OCI-LY7 (cell line): ENCODE measurements around the gene EEF1A1. TPM values are rescaled to one million over a fixed set of nuclear protein-coding genes. Genes with fewer than 3 reads are reported as not detected.

Experiments used
- BruUV-seq: library from RNA; stranded (reverse); fragments of 400-500 nt; replicated peaks from 2 replicates; lab custom pipeline; 2021; lab: Mats Ljungman, UMichigan
- CTCF ChIA-PET: fragments of 300-600 bp; sonication (Branson Sonifier 250); formaldehyde crosslinking; loops from one replicate; lab custom pipeline; 2022; ENCODE audit warnings: antibody characterized with exemption; ENCODE audit not compliant: unreplicated experiment; lab: Charles Lee
- POLR2A ChIA-PET: fragments of 300-600 bp; sonication (Branson Sonifier 250); formaldehyde crosslinking; loops from one replicate; lab custom pipeline; 2022; ENCODE audit warnings: antibody characterized with exemption; lab: Charles Lee
- DNase-seq: peaks from one replicate; pipeline ENCODE4 v3.0.0-alpha.2; 2015; ENCODE audit warnings: low spot score
- H2AFZ ChIP-seq: fragments of 200-600 bp; sonication (generic), shearing (Covaris generic); 2 replicates; pipeline ENCODE4 v1.6.1; 2014; ENCODE audit warnings: mild to moderate bottlenecking, antibody characterized with exemption, low read length, moderate library complexity
- H3K27ac ChIP-seq: fragments of 200-600 bp; sonication (generic); 2 replicates; pipeline ENCODE4 v1.5.1; 2014; ENCODE audit warnings: mixed run types, low read depth, mild to moderate bottlenecking, moderate library complexity, low read length, inconsistent platforms; ENCODE audit not compliant: poor library complexity, severe bottlenecking
- H3K36me3 ChIP-seq: fragments of 200-600 bp; sonication (generic); 2 replicates; pipeline ENCODE4 v1.6.1; 2014; ENCODE audit warnings: mild to moderate bottlenecking, antibody characterized with exemption, low read length, moderate library complexity, mixed read lengths; ENCODE audit not compliant: insufficient read depth
- H3K4me1 ChIP-seq: fragments of 200-600 bp; sonication (generic); 2 replicates; pipeline ENCODE4 v1.5.1; 2014; ENCODE audit warnings: mild to moderate bottlenecking, low read length; ENCODE audit not compliant: insufficient read depth, poor library complexity, severe bottlenecking
- H3K4me2 ChIP-seq: fragments of 200-600 bp; sonication (generic); 2 replicates; pipeline ENCODE4 v1.6.1; 2014; ENCODE audit warnings: mild to moderate bottlenecking, low read length
- H3K4me3 ChIP-seq: fragments of 200-600 bp; sonication (generic); 2 replicates; pipeline ENCODE4 v1.5.1; 2014; ENCODE audit warnings: mild to moderate bottlenecking, low read depth, low read length; ENCODE audit not compliant: poor library complexity, severe bottlenecking
- H3K79me2 ChIP-seq: fragments of 200-600 bp; sonication (generic); 2 replicates; pipeline ENCODE4 v1.6.1; 2016; ENCODE audit warnings: low read depth, mild to moderate bottlenecking, low read length, moderate library complexity, mixed read lengths; ENCODE audit not compliant: insufficient read depth
- H3K9me2 ChIP-seq: fragments of 200-600 bp; sonication (generic); 2 replicates; pipeline ENCODE4 v1.6.1; 2016; ENCODE audit warnings: mild to moderate bottlenecking, low read length, mixed read lengths; ENCODE audit not compliant: insufficient read depth
- H3K9me3 ChIP-seq: fragments of 200-600 bp; sonication (generic); 2 replicates; pipeline ENCODE4 v1.6.1; 2014; ENCODE audit warnings: mild to moderate bottlenecking, mixed run types, low read length, mixed read lengths
- H4K20me1 ChIP-seq: fragments of 200-600 bp; sonication (generic); 2 replicates; pipeline ENCODE4 v1.6.1; 2014; ENCODE audit warnings: mild to moderate bottlenecking, antibody characterized with exemption, low read length, moderate library complexity, mixed read lengths; ENCODE audit not compliant: insufficient read depth
- EZH2phosphoT487 ChIP-seq: fragments of 200-600 bp; sonication (generic); IDR thresholded peaks from 2 replicates; pipeline ENCODE4 v1.6.1; 2018; ENCODE audit warnings: low read depth, borderline replicate concordance, mild to moderate bottlenecking, mixed run types, antibody characterized with exemption, low read length, moderate library complexity, mixed read lengths
- intact Hi-C: fragments of 100-400 bp; cut with micrococcal nuclease; formaldehyde crosslinking; loops from one replicate; pipeline ENCODE4 v1.10.0; 2022; ENCODE audit not compliant: unreplicated experiment
- total RNA-seq, 2 experiments: library from RNA; depleted of rRNA in 1 of 2; stranded (reverse); fragments of >200 nt in 1 of 2; shearing (Covaris generic) in 1 of 2; gene quantifications; 2 replicates each; pipeline ENCODE4 v1.2.3, GENCODE V29; 2014 to 2022
- TF ChIP-seq, protein P1 (sequence below): fragments of 200-600 bp; sonication (generic); conservative IDR thresholded peaks from 2 replicates; pipeline ENCODE4 v1.5.1; 2014; ENCODE audit warnings: mild to moderate bottlenecking, antibody characterized with exemption, low read length, moderate library complexity, mixed read lengths

Gene EEF1A1
- total RNA-seq, 2 experiments from 2014 or later: 8,152 to 8,197 TPM

DNA sequence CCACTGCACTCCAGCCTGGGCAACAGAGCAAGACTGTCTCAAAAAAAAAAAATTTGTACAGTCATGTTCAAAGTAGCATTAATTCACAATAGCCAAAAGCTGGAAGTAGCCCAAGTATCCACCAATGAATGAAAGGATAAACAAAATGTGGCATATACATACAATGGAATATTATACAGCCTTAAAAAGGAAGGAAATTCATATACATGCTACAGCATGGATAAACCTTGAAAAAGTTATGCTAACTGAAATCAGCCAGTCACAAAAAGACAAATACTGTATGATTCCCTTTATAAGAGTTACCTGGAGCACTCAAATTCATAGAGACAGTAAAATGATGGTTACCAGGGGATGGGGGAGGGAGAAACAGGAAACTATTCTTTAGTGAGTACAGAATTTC, 15.7 kb downstream of the EEF1A1 start:
- TF ChIP-seq, protein P1, sequence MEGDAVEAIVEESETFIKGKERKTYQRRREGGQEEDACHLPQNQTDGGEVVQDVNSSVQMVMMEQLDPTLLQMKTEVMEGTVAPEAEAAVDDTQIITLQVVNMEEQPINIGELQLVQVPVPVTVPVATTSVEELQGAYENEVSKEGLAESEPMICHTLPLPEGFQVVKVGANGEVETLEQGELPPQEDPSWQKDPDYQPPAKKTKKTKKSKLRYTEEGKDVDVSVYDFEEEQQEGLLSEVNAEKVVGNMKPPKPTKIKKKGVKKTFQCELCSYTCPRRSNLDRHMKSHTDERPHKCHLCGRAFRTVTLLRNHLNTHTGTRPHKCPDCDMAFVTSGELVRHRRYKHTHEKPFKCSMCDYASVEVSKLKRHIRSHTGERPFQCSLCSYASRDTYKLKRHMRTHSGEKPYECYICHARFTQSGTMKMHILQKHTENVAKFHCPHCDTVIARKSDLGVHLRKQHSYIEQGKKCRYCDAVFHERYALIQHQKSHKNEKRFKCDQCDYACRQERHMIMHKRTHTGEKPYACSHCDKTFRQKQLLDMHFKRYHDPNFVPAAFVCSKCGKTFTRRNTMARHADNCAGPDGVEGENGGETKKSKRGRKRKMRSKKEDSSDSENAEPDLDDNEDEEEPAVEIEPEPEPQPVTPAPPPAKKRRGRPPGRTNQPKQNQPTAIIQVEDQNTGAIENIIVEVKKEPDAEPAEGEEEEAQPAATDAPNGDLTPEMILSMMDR: no peak
- no peak for TF ChIP-seq EZH2phosphoT487
- H3K27ac ChIP-seq: no peak overlapping the region
- H3K4me3 ChIP-seq: no peak overlapping the region
- intact Hi-C loops: no loop called here
- ChIA-PET CTCF (no interaction called here), POLR2A (no interaction called here)
- H3K79me2 ChIP-seq: no peaks in the 10 kb centered on the region
- H3K4me1 ChIP-seq: no peaks in the 10 kb centered on the region
- DNase-seq: no peak
- no peak overlapping the region for H2AFZ ChIP-seq
- BruUV-seq: no TSS peak
- no peaks in the 10 kb centered on the region for H4K20me1 ChIP-seq
- H3K36me3 ChIP-seq: peaks cover 53% of the 10 kb centered on the region
- H3K9me2 ChIP-seq: no peaks in the 10 kb centered on the region
- no peaks in the 10 kb centered on the region; the same call in 1 of the 2 replicates for H3K9me3 ChIP-seq
- H3K4me2 ChIP-seq: no peak overlapping the region

DNA sequence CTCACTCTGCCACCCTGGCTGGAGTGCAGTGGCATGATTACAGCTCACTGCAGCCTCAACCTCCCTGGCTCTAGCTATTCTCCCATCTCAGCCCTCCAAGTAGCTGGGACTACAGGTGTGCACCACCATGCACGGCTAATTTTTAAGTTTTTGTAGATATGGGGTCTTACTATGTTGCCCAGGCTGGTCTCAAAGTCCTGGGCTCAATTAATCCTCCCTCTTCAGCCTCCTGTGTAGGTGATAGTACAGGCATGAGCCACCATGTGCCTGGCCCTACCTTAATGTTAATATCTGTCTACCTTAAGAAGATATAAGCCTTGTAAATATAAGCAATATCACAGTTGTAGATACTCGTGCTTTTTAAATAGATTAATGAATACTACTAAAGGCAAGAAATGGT, 16.7 kb downstream of the EEF1A1 start:
- Histone ChIP-seq H3K4me3 (no peak overlapping the region), H3K4me2 (no peak overlapping the region), H3K79me2 (no peaks in the 10 kb centered on the region), H2AFZ (no peak overlapping the region), H3K9me2 (no peaks in the 10 kb centered on the region), H3K36me3 (peaks cover 63% of the 10 kb centered on the region), H3K9me3 (no peaks in the 10 kb centered on the region; the same call in 1 of the 2 replicates), H3K27ac (no peak overlapping the region), H3K4me1 (no peaks in the 10 kb centered on the region), H4K20me1 (no peaks in the 10 kb centered on the region)
- no TSS peak for BruUV-seq
- CTCF ChIA-PET: no interaction called here
- DNase-seq: no peak
- intact Hi-C loops: no loop called here
- TF ChIP-seq, protein P1: no peak
- TF ChIP-seq EZH2phosphoT487: no peak
- POLR2A ChIA-PET: interaction anchor here (1.2 kb wide), 1 partner anchor 9 kb away, joined by 3 read pairs; no protein-coding TSS in a partner anchor

- no peak overlapping the region for H3K4me2 ChIP-seq
- ChIA-PET POLR2A (interaction anchor here (0.6 to 1.2 kb wide), 3 partner anchors 10 to 33 kb away, joined by 3 read pairs; no protein-coding TSS in a partner anchor), CTCF (no interaction called here)
- intact Hi-C loops: no loop called here
- peaks cover 72% of the 10 kb centered on the region for H3K36me3 ChIP-seq
- H4K20me1 ChIP-seq: no peaks in the 10 kb centered on the region
- H3K9me3 ChIP-seq: no peaks in the 10 kb centered on the region; the same call in 1 of the 2 replicates
- no peaks in the 10 kb centered on the region for H3K79me2 ChIP-seq
- no peaks in the 10 kb centered on the region for H3K9me2 ChIP-seq
- no peak for TF ChIP-seq EZH2phosphoT487
- TF ChIP-seq, protein P1: no peak
- BruUV-seq: no TSS peak
- H3K27ac ChIP-seq: no peak overlapping the region
- no peak overlapping the region for H3K4me3 ChIP-seq
- no peaks in the 10 kb centered on the region for H3K4me1 ChIP-seq
- H2AFZ ChIP-seq: no peak overlapping the region
- no peak for DNase-seq
Observed at GRCh38 chr6:73503027-73503772, 17.6 kb downstream of the EEF1A1 start.
